Endodermal cell (in vitro differentiated cells): ENCODE results near the gene DYDC1. TPM values are rescaled to one million over a fixed set of nuclear protein-coding genes. Genes with fewer than 3 reads are reported as not detected.

Source experiments
- DNase-seq: peaks from one replicate; pipeline ENCODE4 v3.0.0-alpha.2; 2017
- H3K27ac ChIP-seq: 2 replicates; pipeline ENCODE4 v1.5.1; 2013; ENCODE audit warnings: mild to moderate bottlenecking, low read depth, low read length, moderate library complexity
- H3K27me3 ChIP-seq: 2 replicates; pipeline ENCODE4 v1.6.1; 2013; ENCODE audit warnings: mild to moderate bottlenecking, low read length, moderate library complexity; ENCODE audit not compliant: insufficient read depth, control insufficient read depth, poor library complexity, severe bottlenecking
- H3K36me3 ChIP-seq: 2 replicates; pipeline ENCODE4 v1.7.0; 2013; ENCODE audit warnings: mild to moderate bottlenecking, low read length, moderate library complexity; ENCODE audit not compliant: control insufficient read depth, insufficient read depth
- H3K4me1 ChIP-seq: one replicate; pipeline ENCODE4 v1.7.0; 2013; ENCODE audit warnings: low read length; ENCODE audit not compliant: control insufficient read depth, insufficient read depth
- H3K4me3 ChIP-seq: 2 replicates; pipeline ENCODE4 v1.5.1; 2013; ENCODE audit warnings: mild to moderate bottlenecking, low read length, moderate library complexity
- H3K9ac ChIP-seq: 2 replicates; pipeline ENCODE4 v1.6.1; 2013; ENCODE audit warnings: mild to moderate bottlenecking, low read length, moderate library complexity; ENCODE audit not compliant: poor library complexity, severe bottlenecking; ENCODE audit errors: extremely low read depth
- H3K9me3 ChIP-seq: 2 replicates; pipeline ENCODE4 v1.6.1; 2013; ENCODE audit warnings: mild to moderate bottlenecking, low read length, moderate library complexity; ENCODE audit not compliant: control insufficient read depth
- H3K27ac Mint-ChIP-seq: 2 replicates; pipeline ENCODE4 v1.8.0; 2020; ENCODE audit warnings: mixed read lengths
- H3K27me3 Mint-ChIP-seq: 2 replicates; pipeline ENCODE4 v1.8.0; 2021; ENCODE audit warnings: mild to moderate bottlenecking, mixed read lengths; ENCODE audit not compliant: insufficient read depth
- H3K36me3 Mint-ChIP-seq: 2 replicates; pipeline ENCODE4 v1.8.0; 2020; ENCODE audit warnings: low read depth, mixed read lengths
- H3K4me1 Mint-ChIP-seq: 2 replicates; pipeline ENCODE4 v1.8.0; 2020; ENCODE audit warnings: mixed read lengths
- H3K4me3 Mint-ChIP-seq: 2 replicates; pipeline ENCODE4 v1.8.0; 2020; ENCODE audit warnings: mild to moderate bottlenecking, moderate library complexity, mixed read lengths
- H3K9me3 Mint-ChIP-seq: 2 replicates; pipeline ENCODE4 v1.8.0; 2020; ENCODE audit warnings: mild to moderate bottlenecking, mixed read lengths
- CTCF ChIP-seq: fragments of 200-600 bp; sonication (generic); conservative IDR thresholded peaks from 2 replicates; pipeline ENCODE4 v1.5.0; 2021; ENCODE audit warnings: antibody characterized with exemption, mild to moderate bottlenecking
- WGBS, 2 experiments: methylation state at CpG; one replicate each; pipeline versions ENCODE4 v1.1.5 to v1.1.7; 2013; ENCODE audit warnings: missing lambda C conversion rate in 2 of 2, mixed read lengths in 1 of 2; ENCODE audit not compliant: insufficient coverage in 1 of 2, insufficient read length in 1 of 2; 5-methylcytosine and 5-hydroxymethylcytosine counted together
- total RNA-seq, 2 donors: library from RNA; stranded (reverse); fragmentation: NEBNext Ultra II Directional in 1 of 2; extraction: Animal tissue kit (Norgen Biotek cat#: 25700) in 1 of 2; gene quantifications; 2 replicates in 1 of 2; 3 replicates in 1 of 2; pipeline ENCODE4 v1.2.1, GENCODE V29; 2021

The DYDC1 gene
- total RNA-seq, 2 donors from 2014 or later = 0.55 to 1.3 TPM

GRCh38 chr10:80320377-80320776 lies 36.2 kb downstream of the DYDC1 start:
- Histone ChIP-seq H3K9me3 (no peaks in the 10 kb centered on the region), H3K36me3 (no peaks in the 10 kb centered on the region), H3K4me3 (no peak overlapping the region), H3K27ac (no peak overlapping the region), H3K9ac (no peak overlapping the region), H3K4me1 (no peaks in the 10 kb centered on the region), H3K27me3 (no peaks in the 10 kb centered on the region)
- DNase-seq = no peak
- no peak for TF ChIP-seq CTCF
- Mint-ChIP-seq H3K36me3 (no peaks in the 10 kb centered on the region), H3K27me3 (peaks cover 2% of the 10 kb centered on the region), H3K4me1 (peaks cover 5% of the 10 kb centered on the region), H3K4me3 (no peak overlapping the region), H3K9me3 (no peaks in the 10 kb centered on the region), H3K27ac (no peak overlapping the region)

GRCh38 chr10:80319725-80320290 lies 36.7 kb downstream of the DYDC1 start:
- no peak for DNase-seq
- Histone ChIP-seq H3K4me3 (no peak overlapping the region), H3K27ac (no peak overlapping the region), H3K27me3 (no peaks in the 10 kb centered on the region), H3K36me3 (no peaks in the 10 kb centered on the region), H3K9ac (no peak overlapping the region), H3K4me1 (no peaks in the 10 kb centered on the region), H3K9me3 (no peaks in the 10 kb centered on the region)
- Mint-ChIP-seq H3K4me1 (no peaks in the 10 kb centered on the region), H3K4me3 (no peak overlapping the region), H3K27ac (no peak overlapping the region), H3K36me3 (no peaks in the 10 kb centered on the region), H3K27me3 (peaks cover 2% of the 10 kb centered on the region), H3K9me3 (no peaks in the 10 kb centered on the region)
- no peak for TF ChIP-seq CTCF
- 92% methylated on average over 2 of the region's 2 CpGs; no CpG with 5 or more reads in 1 of the 2 experiments for WGBS, 2 experiments

- Mint-ChIP-seq H3K36me3 (no peaks in the 10 kb centered on the region), H3K27ac (no peak overlapping the region), H3K4me1 (no peaks in the 10 kb centered on the region), H3K27me3 (peaks cover 2% of the 10 kb centered on the region), H3K9me3 (no peaks in the 10 kb centered on the region), H3K4me3 (no peak overlapping the region)
- no peak for DNase-seq
- Histone ChIP-seq H3K4me1 (no peaks in the 10 kb centered on the region), H3K27ac (no peak overlapping the region), H3K4me3 (no peak overlapping the region), H3K36me3 (no peaks in the 10 kb centered on the region), H3K27me3 (no peaks in the 10 kb centered on the region), H3K9me3 (no peaks in the 10 kb centered on the region), H3K9ac (no peak overlapping the region)
- TF ChIP-seq CTCF = no peak
- 86 to 100% methylated on average over 1 of the region's 2 CpGs for WGBS, 2 experiments
Measured at GRCh38 chr10:80319318-80319717, 37.2 kb downstream of the DYDC1 start.
